HepG2 (cell line): ENCODE measurements around the gene TNPO3. TPM values are rescaled to one million over a fixed set of nuclear protein-coding genes. Genes with fewer than 3 reads are reported as not detected.

Experiments
- FOXC1 ChIP-seq: sonication (generic); formaldehyde crosslinking; IDR thresholded peaks from 2 replicates; pipeline ENCODE4 v1.8.0; 2022; ENCODE audit warnings: mild to moderate bottlenecking, missing genetic modification reagents, borderline replicate concordance
- GMEB1 ChIP-seq: sonication (generic); formaldehyde crosslinking; IDR thresholded peaks from 2 replicates; pipeline ENCODE4 v1.5.1; 2020; ENCODE audit warnings: missing genetic modification reagents, mild to moderate bottlenecking, borderline replicate concordance
- GPN1 ChIP-seq: sonication (generic); formaldehyde crosslinking; IDR thresholded peaks from 2 replicates; pipeline ENCODE4 v1.5.1; 2020; ENCODE audit warnings: missing genetic modification reagents, borderline replicate concordance
- HINFP ChIP-seq: sonication (generic); formaldehyde crosslinking; IDR thresholded peaks from 2 replicates; pipeline ENCODE4 v1.4.0; 2020; ENCODE audit warnings: low read depth, mild to moderate bottlenecking, missing genetic modification reagents
- HNF4G ChIP-seq, 2 experiments: sonication (generic) in 1 of 2; formaldehyde crosslinking in 1 of 2; IDR thresholded peaks; 2 replicates each; pipeline versions ENCODE4 v1.4.0 to v1.6.1; 2011 to 2020; ENCODE audit warnings: borderline replicate concordance in 2 of 2, low read depth in 2 of 2, mild to moderate bottlenecking in 2 of 2, low read length in 1 of 2, missing genetic modification reagents in 1 of 2, moderate library complexity in 1 of 2
- MATR3 ChIP-seq: sonication (generic); formaldehyde crosslinking; IDR thresholded peaks from 2 replicates; pipeline ENCODE4 v1.4.0; 2020; ENCODE audit warnings: missing genetic modification reagents
- MTA3 ChIP-seq: sonication (generic); formaldehyde crosslinking; IDR thresholded peaks from 2 replicates; pipeline ENCODE4 v1.4.0; 2020; ENCODE audit warnings: missing genetic modification reagents
- ONECUT2 ChIP-seq: sonication (generic); formaldehyde crosslinking; IDR thresholded peaks from 2 replicates; pipeline ENCODE4 v1.4.0; 2020; ENCODE audit warnings: missing genetic modification reagents
- PHF20 ChIP-seq: sonication (generic); formaldehyde crosslinking; IDR thresholded peaks from 2 replicates; pipeline ENCODE4 v1.5.0; 2020; ENCODE audit warnings: mild to moderate bottlenecking, missing genetic modification reagents
- SP5 ChIP-seq: IDR thresholded peaks from 2 replicates; pipeline ENCODE4 v1.6.1; 2016; ENCODE audit warnings: low read depth, borderline replicate concordance
- TFE3 ChIP-seq: IDR thresholded peaks from 2 replicates; pipeline ENCODE4 v1.6.1; 2016
- U2AF1 ChIP-seq: fragments of 200-400 bp; formaldehyde crosslinking; optimal IDR thresholded peaks from 2 replicates; pipeline ENCODE3; 2017; ENCODE audit warnings: mild to moderate bottlenecking, low read depth, low read length
- USF2 ChIP-seq, 2 experiments: sonication (generic) in 1 of 2; formaldehyde crosslinking in 1 of 2; IDR thresholded peaks; 2 replicates each; pipeline versions ENCODE4 v1.5.1 to v1.6.1; 2011 to 2020; ENCODE audit warnings: borderline replicate concordance in 1 of 2, low read depth in 1 of 2, low read length in 1 of 2, mild to moderate bottlenecking in 1 of 2, missing genetic modification reagents in 1 of 2, moderate library complexity in 1 of 2
- ZIK1 ChIP-seq: sonication (generic); formaldehyde crosslinking; IDR thresholded peaks from 2 replicates; pipeline ENCODE4 v1.5.0; 2020; ENCODE audit warnings: mild to moderate bottlenecking, low read depth, missing genetic modification reagents, borderline replicate concordance
- ZNF609 ChIP-seq: sonication (generic); formaldehyde crosslinking; IDR thresholded peaks from 2 replicates; pipeline ENCODE4 v1.4.0; 2020; ENCODE audit warnings: mild to moderate bottlenecking, missing genetic modification reagents, borderline replicate concordance
- ZNF644 ChIP-seq: IDR thresholded peaks from 2 replicates; pipeline ENCODE4 v1.6.1; 2016; ENCODE audit warnings: low read depth
- ZNF788 ChIP-seq: sonication (generic); formaldehyde crosslinking; IDR thresholded peaks from 2 replicates; pipeline ENCODE4 v1.5.0; 2020; ENCODE audit warnings: mild to moderate bottlenecking, missing genetic modification reagents, borderline replicate concordance
- polyA plus RNA-seq, 8 experiments: library from polyadenylated mRNA; depleted of rRNA in 3 of 8; stranded (reverse) in 7 of 8; unstranded in 1 of 8; fragments of >200 nt; fragmentation: Illumina TruSeq in 4 of 8; extraction: Trizol in 4 of 8; gene quantifications; 2 replicates each; pipeline versions ENCODE4 v1.2.1 to v1.2.3, GENCODE V29; 2011 to 2016; ENCODE audit warnings: low read depth in 4 of 8, missing spikeins in 1 of 8, mixed read lengths in 1 of 8; ENCODE audit not compliant: insufficient read depth in 1 of 8
- total RNA-seq, 5 experiments: library from RNA; depleted of rRNA; stranded (reverse); fragments of >200 nt; fragmentation: Illumina TruSeq; extraction: Trizol; gene quantifications; 2 replicates each; pipeline ENCODE4 v1.2.3, GENCODE V29; 2016; ENCODE audit warnings: low read depth in 1 of 5

The TNPO3 gene
- total and polyA plus RNA-seq, 2 of the 13 experiments (the other 11 are each of a cell fraction or from before 2014, with no cell fraction given), result 23.8 to 44.6 TPM

- no peak for TF ChIP-seq SP5
- TF ChIP-seq MATR3, result no peak
- TF ChIP-seq ZNF644, result no peak
- TF ChIP-seq PHF20 (CRISPR knock-in tag), result no peak
- TF ChIP-seq MTA3 (CRISPR knock-in tag), result no peak
- TF ChIP-seq ZIK1, result no peak
- no peak for TF ChIP-seq USF2 (IDR thresholded peaks at IDR 0.05; ENCODE audit: low read depth, low read length)
- no peak for TF ChIP-seq USF2 (CRISPR knock-in tag; IDR thresholded peaks at IDR 0.05; ENCODE audit: borderline replicate concordance)
- TF ChIP-seq TFE3 (CRISPR knock-in tag), result no peak
- TF ChIP-seq GMEB1 (CRISPR knock-in tag), result no peak
- no peak for TF ChIP-seq ONECUT2 (CRISPR knock-in tag)
- no peak for TF ChIP-seq U2AF1
- no peak for TF ChIP-seq GPN1 (CRISPR knock-in tag)
- no peak for TF ChIP-seq FOXC1 (CRISPR knock-in tag)
- TF ChIP-seq ZNF788, result no peak; the same call in 1 of the 2 replicates
- no peak for TF ChIP-seq HINFP
- TF ChIP-seq ZNF609, result no peak
- TF ChIP-seq HNF4G (IDR thresholded peaks at IDR 0.05; ENCODE audit: borderline replicate concordance, low read depth, low read length), result no peak
- no peak for TF ChIP-seq HNF4G (CRISPR knock-in tag; IDR thresholded peaks at IDR 0.05; ENCODE audit: borderline replicate concordance, low read depth)
These were observed 36.6 kb upstream of the TNPO3 start (continued) for GRCh38 chr7:129091484-129092002.
